ENCODE results near the gene NAP1L5.

The NAP1L5 gene

DNA sequence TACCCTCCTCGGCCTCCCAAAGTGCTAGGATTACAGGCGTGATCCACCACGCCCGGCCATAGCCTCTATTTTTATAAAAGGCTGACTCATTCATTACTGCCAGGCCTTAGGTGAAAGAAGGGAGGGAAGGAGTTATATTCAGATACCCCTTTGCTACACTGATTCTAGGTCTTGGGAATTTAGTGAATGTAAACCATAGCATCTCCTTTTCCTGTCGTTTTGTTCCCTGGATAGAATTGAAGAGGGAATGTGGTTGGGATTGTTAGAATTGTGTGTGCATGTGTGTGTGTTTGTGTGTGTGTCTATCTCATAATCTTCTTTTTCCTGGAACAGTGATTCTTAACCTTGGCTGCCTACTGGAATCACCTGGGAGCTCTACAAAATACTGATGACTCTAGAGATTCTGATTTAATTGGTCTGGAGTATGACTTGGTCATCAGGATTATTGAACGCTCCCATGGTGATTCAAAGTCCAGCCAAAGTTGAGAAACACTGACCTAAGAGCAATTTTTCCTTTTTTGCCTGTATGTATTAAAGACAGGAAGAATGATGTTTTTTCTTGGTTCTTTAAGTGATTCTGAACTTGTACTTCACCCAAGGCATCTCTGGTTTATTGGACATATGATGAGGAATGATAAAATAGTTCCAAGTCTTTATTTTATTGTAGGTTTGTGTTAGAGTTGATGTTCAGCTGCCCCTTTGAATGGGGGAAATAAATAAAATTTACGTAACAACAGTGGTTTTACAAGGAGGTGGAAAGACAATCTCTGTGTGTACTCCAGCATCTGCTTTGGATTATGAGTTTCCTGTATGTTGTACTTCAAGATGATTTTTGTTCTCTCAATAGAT lies 37.0 kb downstream of the NAP1L5 start:
- DNase-seq, result no peak

GRCh38 chr4:88659890-88660208 lies 37.8 kb downstream of the NAP1L5 start:
- no peak for DNase-seq

GRCh38 chr4:88659055-88659889 lies 38.4 kb downstream of the NAP1L5 start:
- DNase-seq, result peak; percentile 8 to 47 (median 38)

GRCh38 chr4:88655226-88655625 lies 42.4 kb downstream of the NAP1L5 start:
- DNase-seq, result no peak

DNA sequence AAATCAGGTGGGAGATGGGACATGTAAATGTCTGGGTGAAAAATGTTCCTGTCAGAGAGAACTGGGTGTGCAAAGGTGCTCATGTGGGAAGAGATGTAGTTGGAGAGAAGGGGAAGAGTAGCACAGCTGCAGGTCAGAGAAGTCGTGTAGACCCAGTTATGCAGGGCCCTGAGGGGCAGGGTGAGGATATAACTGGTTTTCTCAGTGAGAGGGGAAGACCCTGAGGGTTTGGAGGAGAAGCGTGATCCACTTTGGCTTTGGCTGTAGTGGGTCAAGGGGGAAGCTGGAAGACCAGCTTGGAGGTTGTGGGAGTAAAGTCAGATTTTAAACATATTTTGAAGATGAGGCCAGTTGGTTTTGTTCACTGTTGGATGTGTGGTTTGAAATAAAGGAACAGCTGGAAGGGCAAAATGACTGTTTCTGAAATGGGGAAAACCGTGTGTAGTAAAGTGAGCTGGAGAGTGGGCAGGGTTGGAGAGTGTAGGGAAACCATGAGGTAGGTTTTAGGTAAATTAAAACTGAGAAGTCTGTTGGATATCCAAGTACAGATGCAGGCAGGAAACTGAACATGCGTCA lies 44.2 kb downstream of the NAP1L5 start:
- no peak for DNase-seq

GRCh38 chr4:88649716-88650115 lies 47.9 kb downstream of the NAP1L5 start:
- no peak for DNase-seq

GRCh38 chr4:88646528-88647280 lies 50.9 kb downstream of the NAP1L5 start:
- DNase-seq, result no peak

DNA sequence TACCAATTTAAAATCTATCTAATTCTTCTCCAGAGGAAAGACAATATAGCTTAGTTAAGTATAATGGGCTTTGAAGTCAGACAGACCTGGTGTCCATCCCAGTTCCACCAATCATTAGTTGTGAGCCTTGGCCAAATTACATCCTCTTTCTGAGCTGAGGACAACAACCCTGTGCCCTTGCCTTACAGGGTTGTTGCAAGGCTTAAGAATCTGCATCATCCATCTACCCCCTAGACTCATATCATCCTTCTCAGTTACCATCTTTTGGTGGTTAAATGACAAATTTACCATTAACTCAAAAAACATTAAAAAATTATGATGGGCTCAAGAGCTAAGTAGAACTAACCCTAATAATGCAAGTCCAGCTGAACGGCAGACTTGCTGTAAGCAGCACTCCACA lies 51.6 kb downstream of the NAP1L5 start:
- no peak for DNase-seq

Data from suppressor macrophage (primary cell).